ENCODE measurements around the gene CACNA1A.
"Not testable (repeated sequence)": the region's sequence is repeated elsewhere in the genome, so short reads cannot be mapped to it uniquely, and the experiment has no call there.

Gene CACNA1A

DNA sequence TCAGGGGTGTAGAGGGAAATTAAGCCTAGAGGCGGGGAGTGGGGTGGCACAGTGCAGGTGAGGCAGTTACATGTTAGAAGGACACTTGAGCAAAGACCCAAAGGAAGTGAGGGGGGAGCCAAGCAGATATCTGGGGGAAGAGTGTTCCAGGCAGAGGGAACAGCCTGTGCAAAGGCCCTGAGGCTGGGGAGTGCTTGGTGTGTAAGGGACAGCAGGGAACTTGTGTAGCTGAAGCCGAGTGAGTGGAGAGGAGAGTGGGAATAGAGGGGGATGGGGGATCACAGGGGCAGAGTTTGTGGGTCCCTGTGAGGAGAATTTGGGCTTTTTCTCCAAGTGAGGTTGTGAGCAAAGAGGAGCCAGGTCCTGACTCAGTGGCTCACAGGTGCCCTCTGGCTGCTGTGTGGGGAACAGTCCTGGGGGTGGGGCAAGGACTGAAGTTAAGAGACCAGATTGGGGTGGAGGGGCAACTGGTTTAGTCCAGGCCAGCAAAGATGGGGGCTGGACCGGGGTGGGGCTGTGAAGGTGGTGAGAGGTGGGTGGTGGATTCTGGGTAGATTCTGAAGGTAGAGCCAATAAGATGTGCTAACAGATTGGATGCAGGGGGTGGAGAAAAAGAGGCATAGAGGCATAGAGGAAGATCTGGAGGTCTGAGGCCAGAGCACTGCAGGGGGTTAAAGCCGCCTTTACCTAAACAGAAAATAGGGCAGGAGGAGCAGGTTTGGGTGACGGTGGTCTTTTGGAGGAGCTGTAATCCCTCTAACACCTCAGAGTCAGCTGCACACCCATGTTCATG, 75.3 kb downstream of the CACNA1A start:
- no peak overlapping the region for H3K4me3 ChIP-seq (ENCODE audit: low read depth, low read length)
- no peak for DNase-seq (ENCODE audit: low read depth)

DNA sequence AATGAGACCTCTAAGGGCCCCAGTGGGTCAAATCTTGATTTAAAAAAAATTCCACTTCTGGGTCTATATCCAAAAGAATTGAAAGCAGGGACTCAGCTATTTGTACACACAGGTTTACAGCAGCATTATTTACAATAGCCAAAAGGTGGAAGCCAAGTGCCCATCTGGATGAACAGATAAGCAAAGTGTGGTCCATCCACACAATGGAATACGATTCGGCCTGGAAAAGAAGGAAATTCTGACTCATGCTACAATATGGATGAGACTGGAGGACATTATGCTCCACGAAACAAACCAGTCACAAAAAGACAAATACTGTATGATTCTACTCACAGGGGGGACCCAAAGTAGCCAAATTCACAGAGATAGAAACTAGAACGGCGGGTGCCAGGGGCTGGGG, 76.7 kb downstream of the CACNA1A start:
- H3K4me3 ChIP-seq (ENCODE audit: low read depth, low read length), result no peak overlapping the region

GRCh38 chr19:13428352-13428751, 77.9 kb downstream of the CACNA1A start:
- no peak overlapping the region for H3K4me3 ChIP-seq (ENCODE audit: low read depth, low read length)
- no peak for DNase-seq (ENCODE audit: low read depth)

More for the DNA sequence above, 76.7 kb downstream of the CACNA1A start:
- DNase-seq (ENCODE audit: low read depth), result no peak

- no peak for DNase-seq (ENCODE audit: low read depth)
- H3K4me3 ChIP-seq (ENCODE audit: low read depth, low read length), result no peak overlapping the region
These were observed 78.8 kb downstream of the CACNA1A start for GRCh38 chr19:13427273-13428051.

GRCh38 chr19:13425875-13426274, 80.4 kb downstream of the CACNA1A start:
- H3K4me3 ChIP-seq (ENCODE audit: low read depth, low read length); DNase-seq (ENCODE audit: low read depth): not testable (repeated sequence)

DNA sequence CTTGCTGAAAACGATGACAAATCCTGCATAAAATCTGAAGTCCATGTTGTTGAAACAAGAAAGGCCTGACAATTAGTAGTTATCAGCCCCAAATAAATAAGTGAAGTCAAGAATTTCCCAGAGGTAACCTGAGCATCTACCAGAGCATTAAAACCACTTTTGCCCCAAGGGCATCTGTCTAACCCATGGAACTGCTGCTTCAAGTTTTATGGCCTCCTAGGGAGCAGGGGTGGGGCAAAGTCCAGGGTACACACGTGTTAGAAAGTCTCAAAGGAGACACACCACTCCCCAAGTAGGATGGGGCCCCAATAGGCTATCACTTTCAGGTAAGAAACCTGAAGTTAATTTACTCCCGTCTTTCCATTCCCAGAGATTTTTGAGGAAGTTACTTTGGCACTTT, 81.1 kb downstream of the CACNA1A start:
- DNase-seq (ENCODE audit: low read depth), result no peak
- no peak overlapping the region for H3K4me3 ChIP-seq (ENCODE audit: low read depth, low read length)

GRCh38 chr19:13420780-13421179, 85.5 kb downstream of the CACNA1A start:
- no peak for DNase-seq (ENCODE audit: low read depth)
- no peak overlapping the region for H3K4me3 ChIP-seq (ENCODE audit: low read depth, low read length)

GRCh38 chr19:13417054-13417453, 89.2 kb downstream of the CACNA1A start:
- H3K4me3 ChIP-seq (ENCODE audit: low read depth, low read length), result no peak overlapping the region
- no peak for DNase-seq (ENCODE audit: low read depth)

DNA sequence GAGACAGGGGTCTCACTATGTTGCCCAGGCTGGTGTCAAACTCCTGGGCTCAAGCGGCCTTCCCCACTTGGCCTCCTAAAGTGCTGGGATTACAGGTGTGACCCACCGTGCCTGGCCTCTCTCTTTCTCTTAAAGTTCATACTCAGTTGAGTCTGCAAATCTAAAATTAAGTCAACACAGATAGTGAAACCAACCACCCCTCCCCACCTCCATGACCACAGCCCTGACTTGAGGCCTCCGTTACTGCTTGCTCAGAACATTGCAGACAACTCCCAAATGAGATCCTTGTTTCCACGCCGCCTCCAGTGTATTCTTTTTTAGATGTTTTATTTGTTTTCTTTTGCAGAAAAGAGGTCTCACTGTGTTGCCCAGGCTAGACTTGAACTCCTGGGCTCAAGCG, 94.4 kb downstream of the CACNA1A start:
- no peak overlapping the region for H3K4me3 ChIP-seq (ENCODE audit: low read depth, low read length)
- DNase-seq (ENCODE audit: low read depth), result no peak

GRCh38 chr19:13410946-13411345, 95.3 kb downstream of the CACNA1A start:
- H3K4me3 ChIP-seq (ENCODE audit: low read depth, low read length), result no peak overlapping the region
- no peak for DNase-seq (ENCODE audit: low read depth)

DNA sequence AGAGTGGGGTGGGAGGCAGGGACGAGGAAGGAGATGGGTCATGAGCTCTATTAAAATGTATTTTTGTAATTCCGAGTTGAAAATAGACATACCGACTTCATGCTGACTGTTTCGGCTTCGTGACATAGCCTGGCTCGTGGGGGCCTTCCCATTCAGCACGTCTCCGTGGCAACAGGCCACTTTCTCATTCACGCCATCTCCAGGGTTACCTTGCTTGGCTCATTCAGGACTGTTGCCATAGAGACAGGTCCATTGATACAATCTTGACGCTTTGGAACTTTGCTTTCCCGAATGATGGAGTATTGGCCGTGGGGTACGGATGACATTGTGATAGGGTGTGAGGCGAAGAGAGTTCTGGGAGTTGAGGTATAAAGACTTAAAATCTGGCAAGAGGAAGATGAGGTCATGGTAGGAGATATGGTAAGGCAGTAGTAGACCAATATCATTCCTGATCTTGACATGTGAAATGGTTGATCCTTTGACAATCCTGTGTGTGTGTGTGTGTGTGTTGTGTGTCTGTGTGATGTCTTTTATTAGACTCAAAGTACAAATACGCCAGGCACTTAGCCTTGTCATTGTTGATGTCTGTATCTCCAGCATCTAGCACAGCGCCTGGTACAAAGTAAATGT, 97.3 kb downstream of the CACNA1A start:
- no peak overlapping the region for H3K4me3 ChIP-seq (ENCODE audit: low read depth, low read length)
- no peak for DNase-seq (ENCODE audit: low read depth)

GRCh38 chr19:13404236-13404635, 102.0 kb downstream of the CACNA1A start:
- no peak overlapping the region for H3K4me3 ChIP-seq (ENCODE audit: low read depth, low read length)
- DNase-seq (ENCODE audit: low read depth), result no peak

DNA sequence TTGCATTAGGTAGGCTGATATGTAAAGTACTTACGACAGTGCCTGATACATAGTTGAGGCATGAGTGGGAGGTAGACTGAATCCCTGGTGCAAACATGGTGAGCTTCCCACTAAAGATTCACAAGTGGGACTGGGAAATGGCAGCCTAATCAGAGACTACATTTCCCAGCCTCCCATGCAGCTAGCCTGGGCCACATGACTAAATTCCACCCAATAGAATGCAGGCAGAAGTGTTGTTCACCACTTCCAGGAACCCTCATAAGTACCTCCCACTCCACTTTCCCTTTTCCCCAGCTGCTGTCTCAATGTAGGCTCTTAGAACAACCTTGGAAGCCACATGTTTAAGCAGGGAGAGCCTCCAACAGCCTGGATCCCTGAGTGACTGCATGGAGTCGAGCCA, 104.9 kb downstream of the CACNA1A start:
- no peak overlapping the region for H3K4me3 ChIP-seq (ENCODE audit: low read depth, low read length)
- DNase-seq (ENCODE audit: low read depth), result no peak

GRCh38 chr19:13400296-13400695, 106.0 kb downstream of the CACNA1A start:
- no peak for DNase-seq (ENCODE audit: low read depth)
- H3K4me3 ChIP-seq (ENCODE audit: low read depth, low read length), result no peak overlapping the region

- no peak overlapping the region for H3K4me3 ChIP-seq (ENCODE audit: low read depth, low read length)
- DNase-seq (ENCODE audit: low read depth), result no peak
These were observed 106.5 kb downstream of the CACNA1A start for GRCh38 chr19:13399746-13400145.

GRCh38 chr19:13398780-13399726, 107.2 kb downstream of the CACNA1A start:
- H3K4me3 ChIP-seq (ENCODE audit: low read depth, low read length), result no peak overlapping the region

GRCh38 chr19:13398182-13398581, 108.1 kb downstream of the CACNA1A start:
- no peak overlapping the region for H3K4me3 ChIP-seq (ENCODE audit: low read depth, low read length)
- no peak for DNase-seq (ENCODE audit: low read depth)

More at GRCh38 chr19:13398780-13399726, 107.2 kb downstream of the CACNA1A start:
- peak; percentile 88 for DNase-seq (ENCODE audit: low read depth)

DNA sequence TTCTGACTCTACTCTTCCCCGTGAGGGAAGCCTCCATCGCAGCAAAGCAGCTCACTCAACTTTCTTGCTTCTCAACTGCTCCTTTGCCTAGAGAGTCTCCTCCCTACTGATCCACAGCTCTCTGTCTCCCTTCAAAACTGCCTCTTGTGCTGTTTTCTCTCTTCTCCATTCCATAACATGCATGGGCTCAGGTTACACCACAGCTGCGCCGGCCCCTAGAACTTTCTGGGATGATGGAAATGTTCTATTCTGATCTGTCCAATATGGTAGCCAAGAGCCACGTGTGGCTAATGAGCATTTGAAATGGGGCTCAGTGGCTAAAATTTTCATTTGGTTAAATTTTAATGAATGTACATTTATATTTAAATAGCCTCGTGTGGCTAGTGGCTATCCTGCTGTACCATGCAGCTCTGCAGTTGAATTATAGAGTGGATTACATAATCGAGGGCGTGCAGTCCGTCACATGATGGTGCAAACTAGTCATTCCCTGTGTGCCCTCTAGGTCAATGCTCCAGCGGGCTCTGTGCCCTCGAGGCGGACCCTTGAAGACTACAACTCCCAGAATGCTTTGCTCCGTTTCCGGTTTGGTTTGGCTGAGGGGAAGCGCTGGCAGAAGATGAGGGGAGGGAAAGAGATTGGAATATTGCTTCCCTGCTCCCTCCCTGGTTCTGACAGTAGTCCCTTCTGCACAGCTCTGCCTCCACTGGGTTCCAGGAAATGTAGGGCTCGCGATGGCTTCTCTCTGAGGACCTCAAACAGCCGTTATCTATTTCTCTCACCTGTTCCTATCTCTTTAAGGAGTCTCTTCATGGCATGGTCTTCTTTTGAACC, 109.8 kb downstream of the CACNA1A start:
- peak; percentile 64 for DNase-seq (ENCODE audit: low read depth)
- H3K4me3 ChIP-seq (ENCODE audit: low read depth, low read length), result peak overlapping the region; percentile 10

GRCh38 chr19:13382633-13382938, 123.7 kb downstream of the CACNA1A start:
- no peak for DNase-seq (ENCODE audit: low read depth)
- H3K4me3 ChIP-seq (ENCODE audit: low read depth, low read length), result no peak overlapping the region
